Fibroblast of skin of abdomen (primary cell): Measurements from ENCODE around the gene MARCHF3.
"Not testable (repeated sequence)": the region's sequence is repeated elsewhere in the genome, so short reads cannot be mapped to it uniquely, and the experiment has no call there.

Experiments used
- DNase-seq: peaks from one replicate; pipeline ENCODE4 v3.0.0-alpha.2; 2013

The MARCHF3 gene

GRCh38 chr5:127046343-127047072 lies 16.1 kb upstream of the MARCHF3 start:
- no peak for DNase-seq

DNA sequence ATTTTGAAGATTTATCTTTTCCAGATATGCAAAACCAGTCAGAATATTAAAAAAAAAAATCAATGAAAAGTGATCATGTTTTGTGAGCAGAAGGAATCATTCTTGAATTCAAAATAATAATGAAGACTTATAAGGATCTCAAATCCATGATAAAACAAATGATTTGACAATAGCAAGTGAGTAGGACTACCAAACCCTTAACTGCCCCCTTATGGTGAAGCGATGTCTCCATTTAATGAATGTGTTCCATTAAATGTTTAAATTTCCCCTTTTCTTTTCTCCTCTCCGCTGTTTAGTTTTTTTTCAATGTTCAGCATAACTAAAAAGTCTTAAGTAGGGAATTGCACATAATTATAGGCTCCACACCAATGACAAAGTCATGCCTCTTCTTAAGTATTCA lies 12.2 kb upstream of the MARCHF3 start:
- no peak for DNase-seq

DNA sequence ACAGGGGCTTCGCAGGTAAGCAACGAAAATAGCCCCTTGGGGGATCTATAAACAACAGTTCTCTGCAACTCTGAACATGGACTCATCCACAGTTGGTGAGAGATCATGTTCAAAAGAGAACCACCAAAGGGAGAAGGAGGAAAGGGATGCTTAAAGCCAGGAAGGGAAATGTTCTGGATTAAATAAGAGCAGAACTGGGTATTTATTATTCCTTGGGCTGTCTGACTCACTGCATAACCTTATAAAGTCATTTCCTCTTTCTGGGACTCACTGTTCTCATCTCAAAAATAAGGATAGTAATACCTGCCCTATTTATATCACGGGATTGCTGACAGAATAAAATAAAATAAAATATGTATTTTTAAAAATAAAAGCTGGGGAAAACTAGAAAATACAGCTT lies 11.2 kb upstream of the MARCHF3 start:
- peak; percentile 12 for DNase-seq

DNA sequence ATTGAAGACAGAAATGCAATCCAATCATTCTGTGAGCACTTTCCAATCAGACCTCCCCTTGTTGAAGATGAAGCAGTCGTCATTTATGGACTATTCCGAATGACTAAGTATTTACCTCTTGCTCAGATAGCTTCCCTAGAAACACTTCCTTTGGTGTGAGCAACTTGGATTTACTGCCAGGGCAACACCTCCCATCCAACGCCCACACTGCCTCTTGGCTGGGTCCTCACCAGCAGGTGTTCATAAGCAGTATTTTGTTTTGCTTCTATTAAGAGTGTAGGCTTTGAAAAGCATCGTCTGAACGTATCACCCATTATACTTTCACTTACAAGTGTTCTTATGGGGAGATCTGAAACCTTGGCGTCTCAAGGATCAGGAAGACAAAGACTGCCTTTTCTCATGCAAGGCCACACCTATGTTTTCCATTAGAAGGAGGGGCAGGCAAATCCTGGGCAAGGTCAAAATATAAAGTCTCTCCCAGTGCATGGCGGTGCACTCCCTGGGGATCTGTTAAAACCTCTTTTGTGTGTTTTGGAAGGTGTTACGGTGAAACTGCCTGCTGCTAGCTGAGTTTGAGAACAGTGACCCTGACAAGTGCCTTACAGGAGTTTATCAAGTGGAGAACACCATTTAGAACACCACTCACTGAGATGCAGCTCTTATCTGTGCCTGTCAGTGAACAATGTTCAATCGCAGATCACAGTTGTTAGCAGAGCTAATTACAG lies 10.6 kb upstream of the MARCHF3 start:
- peak; percentile 8 for DNase-seq

DNA sequence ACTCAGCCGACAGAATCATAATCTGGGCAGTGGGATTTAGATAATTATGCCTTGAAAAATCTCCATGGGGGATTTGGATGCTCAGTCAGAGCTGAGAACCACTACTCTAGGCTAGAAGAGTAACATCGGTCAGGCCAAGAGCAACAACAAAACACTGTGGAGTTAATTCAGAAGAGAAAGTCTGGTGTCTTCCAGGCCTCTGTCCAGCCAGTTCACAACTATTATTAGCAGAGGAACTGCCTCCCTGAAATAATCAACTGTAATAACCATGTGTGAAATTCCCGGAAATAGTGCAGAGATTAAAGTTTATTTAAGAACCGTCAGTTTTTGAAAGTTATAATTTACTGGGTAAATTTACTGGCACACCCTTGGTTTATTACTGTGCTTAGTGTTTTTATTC lies 8.2 kb upstream of the MARCHF3 start:
- no peak for DNase-seq

- DNase-seq, result no peak
Measured at GRCh38 chr5:127031863-127032232, 1.5 kb upstream of the MARCHF3 start.

- no peak for DNase-seq
Measured at GRCh38 chr5:127031147-127031862, 947 bp upstream of the MARCHF3 start.

GRCh38 chr5:127029581-127030258 lies 638 bp downstream of the MARCHF3 start:
- DNase-seq, result no peak

- no peak for DNase-seq
Measured at GRCh38 chr5:127028822-127029457, 1.4 kb downstream of the MARCHF3 start.

GRCh38 chr5:127027539-127027938 lies 2.8 kb downstream of the MARCHF3 start:
- no peak for DNase-seq

GRCh38 chr5:127026166-127026565 lies 4.2 kb downstream of the MARCHF3 start:
- DNase-seq, result no peak

DNA sequence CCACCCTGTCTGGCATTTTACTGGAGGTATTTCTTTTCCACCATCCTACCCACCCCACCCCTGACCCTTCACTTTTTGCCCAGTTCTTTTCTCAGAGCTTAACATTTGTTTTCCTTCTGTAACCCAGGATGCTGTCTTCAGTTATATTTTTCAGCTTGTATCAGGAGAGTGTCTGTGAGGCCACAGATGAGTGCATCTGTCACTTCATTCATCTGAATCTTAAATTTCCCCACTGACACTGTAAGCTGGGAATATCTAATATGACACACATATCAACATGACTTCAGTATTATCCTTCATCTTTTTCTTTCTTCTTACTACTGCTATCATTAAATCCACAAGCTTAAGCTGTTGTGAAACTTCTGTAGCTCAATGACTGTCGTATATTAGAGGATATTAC lies 4.9 kb downstream of the MARCHF3 start:
- no peak for DNase-seq

DNA sequence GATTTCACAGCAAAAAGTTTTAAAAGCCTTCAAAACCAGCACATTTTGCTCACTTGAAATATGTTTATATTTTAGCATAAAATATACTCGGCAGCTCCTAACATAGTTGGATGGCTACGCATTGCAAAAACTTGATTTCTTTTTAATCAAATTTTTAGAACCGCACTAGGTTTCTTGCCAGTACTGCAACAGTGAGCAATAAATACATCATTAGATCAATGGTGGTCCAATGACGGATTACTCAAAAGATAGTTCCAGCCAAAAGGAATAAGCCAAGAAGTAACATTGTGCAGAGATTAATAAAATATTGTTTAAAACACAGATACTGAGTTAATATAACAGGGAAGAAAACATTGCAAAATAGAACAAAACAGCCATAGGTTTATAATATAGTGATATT lies 5.5 kb downstream of the MARCHF3 start:
- no peak for DNase-seq

- DNase-seq, result not testable (repeated sequence)
Measured at GRCh38 chr5:127023552-127024191, 6.7 kb downstream of the MARCHF3 start.

DNA sequence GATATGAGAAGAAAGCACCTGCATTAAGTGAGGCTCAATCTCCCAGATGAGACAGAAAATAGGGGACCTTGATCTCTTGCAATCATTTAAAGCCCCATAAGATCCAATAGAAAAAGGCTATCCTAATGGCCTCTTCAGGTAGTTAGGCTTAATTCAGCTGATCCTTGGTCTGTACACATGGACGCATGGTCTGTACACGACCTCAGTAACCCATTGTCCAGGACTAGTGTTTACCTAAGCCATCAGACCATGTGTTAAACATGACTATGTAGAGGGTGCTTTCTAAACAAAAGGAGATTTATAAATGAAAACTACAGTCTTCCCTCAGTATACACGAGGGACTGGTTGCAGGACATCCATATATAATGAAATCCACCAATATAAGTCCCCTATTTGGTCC lies 7.5 kb downstream of the MARCHF3 start:
- DNase-seq, result no peak

DNA sequence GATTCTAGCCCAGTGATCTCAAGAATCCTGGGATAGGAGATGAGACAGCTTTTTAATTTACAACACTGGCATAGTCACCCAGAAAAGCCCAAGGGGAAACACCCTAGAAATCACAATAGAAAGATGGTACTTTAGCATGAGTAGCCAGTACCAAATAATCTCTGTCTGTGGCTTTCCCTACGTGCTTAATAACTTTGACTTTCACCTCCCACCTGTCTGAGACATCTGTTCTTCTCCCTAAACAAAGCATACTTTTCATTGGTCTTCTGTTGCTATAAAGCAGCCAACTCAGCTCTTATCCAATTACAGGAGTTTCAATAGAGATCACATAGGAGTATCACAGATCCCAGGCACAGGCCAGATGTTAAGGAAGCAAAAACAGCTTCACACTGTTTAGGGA lies 10.4 kb downstream of the MARCHF3 start:
- no peak for DNase-seq

GRCh38 chr5:127016722-127017121 lies 13.6 kb downstream of the MARCHF3 start:
- DNase-seq, result not testable (repeated sequence)

- DNase-seq, result no peak
Measured at GRCh38 chr5:127015716-127016115, 14.6 kb downstream of the MARCHF3 start.

GRCh38 chr5:127014573-127014972 lies 15.8 kb downstream of the MARCHF3 start:
- DNase-seq, result no peak

GRCh38 chr5:127013407-127013806 lies 17.0 kb downstream of the MARCHF3 start:
- DNase-seq, result no peak

- DNase-seq, result peak; percentile 78
Measured at GRCh38 chr5:127012916-127013315, 17.4 kb downstream of the MARCHF3 start.
